B cell (primary cell): ENCODE results near the gene SUSD2. TPM values are rescaled to one million over a fixed set of nuclear protein-coding genes. Genes with fewer than 3 reads are reported as not detected.
"Not testable (repeated sequence)": the region's sequence is repeated elsewhere in the genome, so short reads cannot be mapped to it uniquely, and the experiment has no call there.

Source experiments
- ATAC-seq: fragments of 200-7000 bp; cut with Tn5 transposase; one replicate; pipeline ENCODE4 v1.10.0; 2021; ENCODE audit warnings: low read depth, mild to moderate bottlenecking, moderate number of reproducible peaks, moderate library complexity
- CTCF ChIA-PET: fragments of 350-600 bp; sonication (Branson Sonifier 250); formaldehyde crosslinking; loops from one replicate; lab custom pipeline; 2021; ENCODE audit warnings: antibody characterized with exemption, inconsistent platforms; lab: Charles Lee
- POLR2A ChIA-PET: fragments of 350-600 bp; sonication (Branson Sonifier 250); formaldehyde crosslinking; loops from one replicate; lab custom pipeline; 2021; ENCODE audit warnings: antibody characterized with exemption; lab: Charles Lee
- DNase-seq: peaks from one replicate; pipeline ENCODE4 v3.0.0; 2013
- H2AFZ ChIP-seq: 2 replicates; pipeline ENCODE4 v1.6.1; 2012; ENCODE audit warnings: mild to moderate bottlenecking, low read depth, low read length; ENCODE audit not compliant: insufficient read depth, poor library complexity, severe bottlenecking
- H3K27ac ChIP-seq, 2 donors: 1 replicate in 1 of 2; 2 replicates in 1 of 2; pipeline ENCODE4 v1.5.1; 2012 to 2013; ENCODE audit warnings: low read length in 2 of 2, mild to moderate bottlenecking in 2 of 2, moderate library complexity in 1 of 2
- H3K27me3 ChIP-seq, 4 experiments: fragments of 200-600 bp in 1 of 4; sonication (generic) in 1 of 4; replicated peaks in 1 of 4; 1 replicate in 2 of 4; 2 replicates in 2 of 4; pipeline versions ENCODE4 v1.6.1 to v1.7.0; 2013 to 2016; ENCODE audit warnings: low read length in 3 of 4, mild to moderate bottlenecking in 2 of 4, mixed read lengths in 1 of 4, moderate library complexity in 1 of 4; ENCODE audit not compliant: insufficient read depth in 4 of 4, control insufficient read depth in 3 of 4; ENCODE audit errors: control extremely low read depth in 1 of 4
- H3K36me3 ChIP-seq, 2 experiments: replicated peaks in 1 of 2; 1 replicate in 1 of 2; 2 replicates in 1 of 2; pipeline versions ENCODE4 v1.6.1 to v1.7.1; 2013; ENCODE audit warnings: low read length in 1 of 2; ENCODE audit not compliant: insufficient read depth in 2 of 2, control insufficient read depth in 1 of 2; ENCODE audit errors: control extremely low read depth in 1 of 2, extremely low read depth in 1 of 2
- H3K4me1 ChIP-seq, 2 donors: fragments of 200-600 bp in 1 of 2; sonication (generic) in 1 of 2; 1 replicate in 1 of 2; 2 replicates in 1 of 2; pipeline versions ENCODE4 v1.5.1 to v1.6.1; 2013 to 2017; ENCODE audit warnings: low read length in 2 of 2; ENCODE audit not compliant: control insufficient read depth in 2 of 2, insufficient read depth in 2 of 2
- H3K4me2 ChIP-seq: replicated peaks from 2 replicates; pipeline ENCODE3; 2012; ENCODE audit warnings: mild to moderate bottlenecking, low read depth, low read length; ENCODE audit not compliant: poor library complexity, severe bottlenecking
- H3K4me3 ChIP-seq, 5 experiments: fragments of 200-600 bp in 1 of 5; sonication (generic) in 1 of 5; 1 replicate in 3 of 5; 2 replicates in 2 of 5; pipeline versions ENCODE4 v1.5.1 to v1.7.0; 2011 to 2016; ENCODE audit warnings: low read length in 4 of 5, mild to moderate bottlenecking in 4 of 5, low read depth in 2 of 5, control low read depth in 1 of 5, moderate library complexity in 1 of 5; ENCODE audit not compliant: insufficient read depth in 1 of 5; ENCODE audit errors: control extremely low read depth in 1 of 5, extremely low read depth in 1 of 5
- H3K79me2 ChIP-seq: fragments of 200-600 bp; sonication (generic); one replicate; pipeline ENCODE4 v1.6.0; 2016; ENCODE audit warnings: low read length; ENCODE audit not compliant: control insufficient read depth, insufficient read depth
- H3K9ac ChIP-seq: fragments of 200-600 bp; sonication (generic); 2 replicates; pipeline ENCODE4 v1.6.1; 2017; ENCODE audit warnings: mild to moderate bottlenecking, low read length, moderate library complexity
- H3K9me3 ChIP-seq, 3 donors: one replicate each; pipeline versions ENCODE4 v1.6.1 to v1.7.1; 2013; ENCODE audit warnings: low read length in 2 of 3; ENCODE audit not compliant: control insufficient read depth in 2 of 3, insufficient read depth in 1 of 3; ENCODE audit errors: control extremely low read depth in 1 of 3
- H4K20me1 ChIP-seq: 2 replicates; pipeline ENCODE4 v1.6.0; 2012; ENCODE audit warnings: mild to moderate bottlenecking, low read length; ENCODE audit not compliant: insufficient read depth, control insufficient read depth, poor library complexity, severe bottlenecking
- H3K27ac Mint-ChIP-seq: one replicate; pipeline ENCODE4 v1.8.0; 2021; ENCODE audit warnings: mixed read lengths
- H3K27me3 Mint-ChIP-seq: one replicate; pipeline ENCODE4 v1.8.0; 2021; ENCODE audit warnings: mixed read lengths
- H3K4me1 Mint-ChIP-seq: one replicate; pipeline ENCODE4 v1.8.0; 2021; ENCODE audit warnings: mixed read lengths
- H3K4me3 Mint-ChIP-seq: one replicate; pipeline ENCODE4 v1.8.0; 2021; ENCODE audit warnings: mixed read lengths
- H3K9me3 Mint-ChIP-seq: one replicate; pipeline ENCODE4 v1.8.0; 2022; ENCODE audit warnings: mixed read lengths; ENCODE audit not compliant: insufficient read depth
- CTCF ChIP-seq: fragments of 200-600 bp; IDR thresholded peaks from one replicate; pipeline ENCODE4 v1.8.0; 2022; ENCODE audit warnings: antibody characterized with exemption, mild to moderate bottlenecking
- EZH2 ChIP-seq: IDR thresholded peaks from 2 replicates; pipeline ENCODE4 v1.6.1; 2012; ENCODE audit warnings: borderline replicate concordance, low read depth, mild to moderate bottlenecking, moderate library complexity, low read length; ENCODE audit not compliant: insufficient read depth, poor library complexity, severe bottlenecking
- WGBS: methylation state at CpG from one replicate; pipeline ENCODE4 v1.1.5; 2013; ENCODE audit warnings: missing lambda C conversion rate; ENCODE audit not compliant: insufficient coverage; 5-methylcytosine and 5-hydroxymethylcytosine counted together
- intact Hi-C: fragments of 100-400 bp; cut with micrococcal nuclease; formaldehyde crosslinking; loops from one replicate; pipeline ENCODE4 v1.10.0; 2022
- polyA plus RNA-seq: library from polyadenylated mRNA; depleted of rRNA; stranded (reverse); fragments of >200 nt; gene quantifications from 2 replicates; pipeline ENCODE4 v1.2.3, GENCODE V29; 2012
- total RNA-seq, 2 donors: library from RNA; stranded (reverse); fragments of 120-200 nt in 1 of 2; gene quantifications; 1 replicate in 1 of 2; 2 replicates in 1 of 2; pipeline versions ENCODE4 v1.2.3 to v1.2.4, GENCODE V29; 2013 to 2022

The SUSD2 gene
- total and polyA plus RNA-seq, 2 donors (not counting 1 experiment from before 2014, with no cell fraction given), result 0.30 to 0.48 TPM

- Mint-ChIP-seq H3K27me3 (no peaks in the 10 kb centered on the region), H3K9me3 (no peaks in the 10 kb centered on the region), H3K27ac (no peak overlapping the region), H3K4me1 (peaks cover 34% of the 10 kb centered on the region), H3K4me3 (no peak overlapping the region)
- H4K20me1 ChIP-seq, result no peaks in the 10 kb centered on the region
- CTCF ChIA-PET, result no interaction called here
- H3K79me2 ChIP-seq, result no peaks in the 10 kb centered on the region
- no peak for DNase-seq
- no peak for ATAC-seq
- no peaks in the 10 kb centered on the region for H3K27me3 ChIP-seq
- H3K9ac ChIP-seq, result no peak overlapping the region
- no peak overlapping the region for H3K27ac ChIP-seq
- no peaks in the 10 kb centered on the region for H3K9me3 ChIP-seq
- POLR2A ChIA-PET, result no interaction called here
- H3K4me1 ChIP-seq, result peaks cover 18 to 37% of the 10 kb centered on the region in 2 donors
- no peak for TF ChIP-seq CTCF
- no peak for TF ChIP-seq EZH2
- H3K4me2 ChIP-seq, result no peak overlapping the region
- no peaks in the 10 kb centered on the region for H3K36me3 ChIP-seq
- WGBS, result no CpG with 5 or more reads among the region's 3 CpGs
- intact Hi-C loops, result no loop called here
- no peak overlapping the region for H2AFZ ChIP-seq
- no peak overlapping the region for H3K4me3 ChIP-seq
These were observed 27.7 kb downstream of the SUSD2 start for GRCh38 chr22:24209016-24209415.

- ChIA-PET POLR2A (no interaction called here), CTCF (no interaction called here)
- Histone ChIP-seq H3K4me1 (peaks cover 18 to 37% of the 10 kb centered on the region in 2 donors), H3K27ac (no peak overlapping the region), H3K4me3 (no peak overlapping the region), H3K9ac (no peak overlapping the region), H2AFZ (no peak overlapping the region), H3K4me2 (no peak overlapping the region), H3K36me3 (no peaks in the 10 kb centered on the region), H3K79me2 (no peaks in the 10 kb centered on the region), H3K9me3 (no peaks in the 10 kb centered on the region), H4K20me1 (no peaks in the 10 kb centered on the region), H3K27me3 (no peaks in the 10 kb centered on the region)
- no peak for TF ChIP-seq EZH2
- TF ChIP-seq CTCF, result no peak
- intact Hi-C loops, result no loop called here
- peaks cover 34% of the 10 kb centered on the region for H3K4me1 Mint-ChIP-seq
- H3K27ac Mint-ChIP-seq, result no peak overlapping the region
- H3K27me3 Mint-ChIP-seq, result no peaks in the 10 kb centered on the region
- no peak for DNase-seq
- no peak for ATAC-seq
- H3K9me3 Mint-ChIP-seq, result no peaks in the 10 kb centered on the region
- H3K4me3 Mint-ChIP-seq, result no peak overlapping the region
- 100% methylated on average over 2 of the region's 4 CpGs for WGBS
These were observed 28.4 kb downstream of the SUSD2 start for GRCh38 chr22:24209687-24210086.

GRCh38 chr22:24210409-24210808, 29.1 kb downstream of the SUSD2 start:
- H4K20me1 ChIP-seq, POLR2A ChIA-PET, H3K27ac Mint-ChIP-seq, H3K27ac ChIP-seq, H3K9ac ChIP-seq, intact Hi-C loops, H3K9me3 ChIP-seq, H3K4me3 Mint-ChIP-seq, CTCF ChIA-PET, H3K36me3 ChIP-seq, DNase-seq, ATAC-seq, H2AFZ ChIP-seq, H3K9me3 Mint-ChIP-seq, H3K27me3 ChIP-seq, H3K79me2 ChIP-seq, H3K27me3 Mint-ChIP-seq, H3K4me3 ChIP-seq, H3K4me2 ChIP-seq: not testable (repeated sequence)
- H3K4me1 Mint-ChIP-seq, result peaks cover 31% of the 10 kb centered on the region
- WGBS, result 96% methylated on average over 8 of the region's 11 CpGs
- peaks cover 18 to 36% of the 10 kb centered on the region in 2 donors for H3K4me1 ChIP-seq
